ENCODE data around the gene WDR3.
"Not testable (repeated sequence)": the region's sequence is repeated elsewhere in the genome, so short reads cannot be mapped to it uniquely, and the experiment has no call there.

The WDR3 gene

GRCh38 chr1:117911051-117911450 is 18.5 kb upstream of the WDR3 start:
- Histone ChIP-seq H3K27ac (ENCODE audit: low read depth, low read length) (no peak overlapping the region), H3K4me3 (ENCODE audit: insufficient read depth, low read length, poor library complexity, severe bottlenecking) (no peak overlapping the region), H3F3A (ENCODE audit: insufficient read depth) (no peaks in the 10 kb centered on the region), H3K36me3 (ENCODE audit: low read length) (peaks cover 10% of the 10 kb centered on the region; the same call in 1 of the 2 replicates), H3K4me2 (ENCODE audit: low read depth, low read length, poor library complexity, severe bottlenecking) (no peak overlapping the region), H4K20me1 (ENCODE audit: low read depth, low read length) (no peaks in the 10 kb centered on the region), H3K27me3 (ENCODE audit: low read length) (no peaks in the 10 kb centered on the region), H3K79me2 (ENCODE audit: insufficient read depth, low read length) (no peaks in the 10 kb centered on the region), H2AFZ (ENCODE audit: low read depth, low read length, severe bottlenecking) (no peak overlapping the region), H3K9me2 (replicated peaks; ENCODE audit: insufficient read depth, low read length) (no peaks in the 10 kb centered on the region), H3K9ac (ENCODE audit: low read length) (no peak overlapping the region), H3K9me3 (ENCODE audit: insufficient read depth, low read length) (no peaks in the 10 kb centered on the region)
- TF ChIP-seq CTCF (IDR thresholded peaks at IDR 0.05; ENCODE audit: insufficient read depth, low read length, poor library complexity, severe bottlenecking): no peak
- TF ChIP-seq EZH2phosphoT487 (conservative IDR thresholded peaks at IDR 0.05; ENCODE audit: low read length): no peak

- no peak overlapping the region for H3K4me3 ChIP-seq (ENCODE audit: insufficient read depth, low read length, poor library complexity, severe bottlenecking)
- H3K36me3 ChIP-seq (ENCODE audit: low read length): peaks cover 7% of the 10 kb centered on the region; the same call in 1 of the 2 replicates
- no peaks in the 10 kb centered on the region for H3K9me2 ChIP-seq (replicated peaks; ENCODE audit: insufficient read depth, low read length)
- no peaks in the 10 kb centered on the region for H3K9me3 ChIP-seq (ENCODE audit: insufficient read depth, low read length)
- H3K79me2 ChIP-seq (ENCODE audit: insufficient read depth, low read length): no peaks in the 10 kb centered on the region
- no peak overlapping the region for H2AFZ ChIP-seq (ENCODE audit: low read depth, low read length, severe bottlenecking)
- H3K4me2 ChIP-seq (ENCODE audit: low read depth, low read length, poor library complexity, severe bottlenecking): no peak overlapping the region
- no peak overlapping the region for H3K27ac ChIP-seq (ENCODE audit: low read depth, low read length)
- H3K27me3 ChIP-seq (ENCODE audit: low read length): no peaks in the 10 kb centered on the region
- H3K9ac ChIP-seq (ENCODE audit: low read length): no peak overlapping the region
- no peaks in the 10 kb centered on the region for H3F3A ChIP-seq (ENCODE audit: insufficient read depth)
- H4K20me1 ChIP-seq (ENCODE audit: low read depth, low read length): 0 out of 2 replicates have a peak, but pooled peaks cover 4% of the 10 kb centered on the region
- TF ChIP-seq EZH2phosphoT487 (conservative IDR thresholded peaks at IDR 0.05; ENCODE audit: low read length) (no peak), CTCF (IDR thresholded peaks at IDR 0.05; ENCODE audit: insufficient read depth, low read length, poor library complexity, severe bottlenecking) (no peak)
These were observed 10.2 kb upstream of the WDR3 start for GRCh38 chr1:117919376-117919775.

DNA sequence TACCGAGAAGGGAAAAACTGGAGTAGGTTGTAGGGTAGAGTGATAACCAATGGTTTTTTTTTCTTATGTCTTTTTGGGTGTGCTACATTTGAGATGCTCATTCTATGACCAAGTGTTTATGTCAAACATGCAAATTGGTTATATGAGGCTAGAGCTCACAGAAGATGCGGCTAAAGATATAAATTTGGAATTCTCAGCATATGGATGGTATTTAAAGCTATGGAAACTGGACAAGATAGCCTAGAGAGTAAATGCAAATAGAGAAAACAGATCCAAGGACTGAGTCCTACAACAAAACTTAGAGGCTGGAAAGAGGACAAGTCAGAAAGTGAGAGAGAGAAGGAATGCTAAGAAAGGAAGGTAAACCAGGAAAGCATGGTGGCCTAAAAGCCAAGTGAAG is 7.5 kb upstream of the WDR3 start:
- H3K4me3 ChIP-seq (ENCODE audit: insufficient read depth, low read length, poor library complexity, severe bottlenecking): no peak overlapping the region
- no peak overlapping the region for H3K27ac ChIP-seq (ENCODE audit: low read depth, low read length)
- H4K20me1 ChIP-seq (ENCODE audit: low read depth, low read length): peaks cover 18% of the 10 kb centered on the region; the same call in 1 of the 2 replicates
- H3K9ac ChIP-seq (ENCODE audit: low read length): no peak overlapping the region
- TF ChIP-seq CTCF (IDR thresholded peaks at IDR 0.05; ENCODE audit: insufficient read depth, low read length, poor library complexity, severe bottlenecking) (no peak), EZH2phosphoT487 (conservative IDR thresholded peaks at IDR 0.05; ENCODE audit: low read length) (no peak)
- no peaks in the 10 kb centered on the region for H3K9me2 ChIP-seq (replicated peaks; ENCODE audit: insufficient read depth, low read length)
- H3K4me2 ChIP-seq (ENCODE audit: low read depth, low read length, poor library complexity, severe bottlenecking): no peak overlapping the region
- peaks cover 10% of the 10 kb centered on the region; the same call in 1 of the 2 replicates for H3K79me2 ChIP-seq (ENCODE audit: insufficient read depth, low read length)
- no peaks in the 10 kb centered on the region for H3F3A ChIP-seq (ENCODE audit: insufficient read depth)
- H3K9me3 ChIP-seq (ENCODE audit: insufficient read depth, low read length): no peaks in the 10 kb centered on the region
- no peaks in the 10 kb centered on the region for H3K27me3 ChIP-seq (ENCODE audit: low read length)
- H3K36me3 ChIP-seq (ENCODE audit: low read length): peaks cover 7% of the 10 kb centered on the region; the same call in 1 of the 2 replicates
- no peak overlapping the region for H2AFZ ChIP-seq (ENCODE audit: low read depth, low read length, severe bottlenecking)

- Histone ChIP-seq H3K79me2 (ENCODE audit: insufficient read depth, low read length) (peaks cover 17% of the 10 kb centered on the region; the same call in 1 of the 2 replicates), H4K20me1 (ENCODE audit: low read depth, low read length) (peaks cover 23% of the 10 kb centered on the region; the same call in 1 of the 2 replicates)
- H3K4me2 ChIP-seq (ENCODE audit: low read depth, low read length, poor library complexity, severe bottlenecking); H3F3A ChIP-seq (ENCODE audit: insufficient read depth); H2AFZ ChIP-seq (ENCODE audit: low read depth, low read length, severe bottlenecking); H3K27ac ChIP-seq (ENCODE audit: low read depth, low read length); H3K36me3 ChIP-seq (ENCODE audit: low read length); H3K4me3 ChIP-seq (ENCODE audit: insufficient read depth, low read length, poor library complexity, severe bottlenecking); H3K9me2 ChIP-seq (replicated peaks; ENCODE audit: insufficient read depth, low read length); H3K9ac ChIP-seq (ENCODE audit: low read length); H3K27me3 ChIP-seq (ENCODE audit: low read length); H3K9me3 ChIP-seq (ENCODE audit: insufficient read depth, low read length): not testable (repeated sequence)
These were observed 6.8 kb upstream of the WDR3 start for GRCh38 chr1:117922717-117923116.
